GM11168 (cell line): Measurements from ENCODE around the gene PAGE2B.
"Not testable (repeated sequence)": the region's sequence is repeated elsewhere in the genome, so short reads cannot be mapped to it uniquely, and the experiment has no call there.

ENCODE experiments used
- in situ Hi-C: fragments of 300-500 bp; cut with MboI; formaldehyde crosslinking; loops from one replicate; pipeline ENCODE4 v1.12.0; 2022; ENCODE audit warnings: low sequenced_read_pairs; ENCODE audit not compliant: unreplicated experiment

PAGE2B gene

GRCh38 chrX:55074851-55075467 is at the start of gene PAGE2B:
Gene PAGE2B, plus strand, starts transcription at chrX:55075030. Its CDS starts 1,012 bp downstream, at chrX:55076042.
- in situ Hi-C loops: no loop called here

- in situ Hi-C loops: no loop called here
Observed at GRCh38 chrX:55026143-55026542, 48.7 kb upstream of the PAGE2B start.

GRCh38 chrX:55026840-55027239 is 48.0 kb upstream of the PAGE2B start:
- in situ Hi-C loops: no loop called here

GRCh38 chrX:55028040-55028439 is 46.8 kb upstream of the PAGE2B start:
- in situ Hi-C loops: no loop called here

GRCh38 chrX:55028611-55029010 is 46.2 kb upstream of the PAGE2B start:
- in situ Hi-C loops: no loop called here

GRCh38 chrX:55029291-55029690 is 45.5 kb upstream of the PAGE2B start:
- in situ Hi-C loops: no loop called here

GRCh38 chrX:55030271-55031205 is 44.3 kb upstream of the PAGE2B start, which contains the start of gene ALAS2:
Gene ALAS2, minus strand, starts transcription at chrX:55030977. Its CDS starts 4,977 bp downstream, at chrX:55026000.
- in situ Hi-C loops: no loop called here

- in situ Hi-C loops: no loop called here
Observed at GRCh38 chrX:55033429-55033828, 41.4 kb upstream of the PAGE2B start.

- in situ Hi-C loops: no loop called here
Observed at GRCh38 chrX:55039471-55039870, 35.4 kb upstream of the PAGE2B start.

GRCh38 chrX:55041514-55041913 is 33.3 kb upstream of the PAGE2B start:
- in situ Hi-C loops: no loop called here

- in situ Hi-C loops: not testable (repeated sequence)
Observed at GRCh38 chrX:55050599-55050998, 24.2 kb upstream of the PAGE2B start.

GRCh38 chrX:55056820-55057674 is 17.8 kb upstream of the PAGE2B start:
- in situ Hi-C loops: no loop called here

- in situ Hi-C loops: no loop called here
Observed at GRCh38 chrX:55057675-55058249, 17.1 kb upstream of the PAGE2B start.

GRCh38 chrX:55067180-55067579 is 7.7 kb upstream of the PAGE2B start:
- in situ Hi-C loops: not testable (repeated sequence)

GRCh38 chrX:55072286-55072685 is 2.5 kb upstream of the PAGE2B start:
- in situ Hi-C loops: no loop called here

GRCh38 chrX:55088795-55089489 is 14.1 kb downstream of the PAGE2B start, which contains the start of gene PAGE2:
Gene PAGE2, plus strand, starts transcription at chrX:55089018. Its CDS starts 1,003 bp downstream, at chrX:55090021.
- in situ Hi-C loops: no loop called here

- in situ Hi-C loops: no loop called here
Observed at GRCh38 chrX:55098691-55099090, 23.9 kb downstream of the PAGE2B start.

- in situ Hi-C loops: no loop called here
Observed at GRCh38 chrX:55099162-55099561, 24.3 kb downstream of the PAGE2B start.

- in situ Hi-C loops: no loop called here
Observed at GRCh38 chrX:55102754-55103153, 27.9 kb downstream of the PAGE2B start.
